Mesendoderm (in vitro differentiated cells): ENCODE measurements around the gene CWC25.
A peak's percentile ranks its signal among the peaks of the same experiment; 100 is the strongest.

Source experiments
- DNase-seq: peaks from one replicate; pipeline ENCODE4 v3.0.0; 2013
- H2AK5ac ChIP-seq: 2 replicates; pipeline ENCODE4 v1.6.1; 2013; ENCODE audit warnings: low read length, inconsistent platforms
- H2BK120ac ChIP-seq: 2 replicates; pipeline ENCODE4 v1.6.1; 2013; ENCODE audit warnings: low read depth, mild to moderate bottlenecking, low read length, moderate library complexity, mixed read lengths
- H2BK15ac ChIP-seq: replicated peaks from 2 replicates; pipeline ENCODE4 v1.6.1; 2013; ENCODE audit warnings: low read depth, mild to moderate bottlenecking, moderate library complexity
- H2BK5ac ChIP-seq: 2 replicates; pipeline ENCODE4 v1.6.1; 2013; ENCODE audit warnings: low read length, inconsistent platforms
- H3K18ac ChIP-seq: 2 replicates; pipeline ENCODE4 v1.6.1; 2013; ENCODE audit warnings: mild to moderate bottlenecking, low read length, mixed read lengths
- H3K23ac ChIP-seq: one replicate; pipeline ENCODE4 v1.6.1; 2013; ENCODE audit warnings: low read length
- H3K27ac ChIP-seq: 2 replicates; pipeline ENCODE4 v1.5.1; 2013; ENCODE audit warnings: low read depth, mild to moderate bottlenecking, inconsistent platforms, low read length, moderate library complexity
- H3K27me3 ChIP-seq: 2 replicates; pipeline ENCODE4 v1.6.1; 2013; ENCODE audit warnings: low read length, control low read depth, mild to moderate bottlenecking, inconsistent platforms; ENCODE audit not compliant: insufficient read depth, poor library complexity
- H3K36me3 ChIP-seq: 2 replicates; pipeline ENCODE4 v1.6.1; 2013; ENCODE audit warnings: low read length, inconsistent platforms; ENCODE audit not compliant: control insufficient read depth, insufficient read depth
- H3K4ac ChIP-seq: one replicate; pipeline ENCODE4 v1.6.1; 2013; ENCODE audit warnings: low read depth, mild to moderate bottlenecking, low read length, moderate library complexity
- H3K4me1 ChIP-seq: 2 replicates; pipeline ENCODE4 v1.6.1; 2013; ENCODE audit warnings: low read depth, low read length, inconsistent platforms; ENCODE audit not compliant: control insufficient read depth
- H3K4me2 ChIP-seq: 2 replicates; pipeline ENCODE4 v1.6.1; 2013; ENCODE audit warnings: low read length
- H3K4me3 ChIP-seq: 2 replicates; pipeline ENCODE4 v1.5.1; 2013; ENCODE audit warnings: mild to moderate bottlenecking, low read length
- H3K56ac ChIP-seq: one replicate; pipeline ENCODE4 v1.6.1; 2013; ENCODE audit warnings: low read length
- H3K79me1 ChIP-seq: 2 replicates; pipeline ENCODE4 v1.6.1; 2013; ENCODE audit warnings: low read length, inconsistent platforms
- H3K79me2 ChIP-seq: 2 replicates; pipeline ENCODE4 v1.6.1; 2013; ENCODE audit warnings: mild to moderate bottlenecking, low read length; ENCODE audit not compliant: control insufficient read depth, insufficient read depth
- H3K9ac ChIP-seq: 2 replicates; pipeline ENCODE4 v1.6.1; 2013; ENCODE audit warnings: low read length, inconsistent platforms
- H4K5ac ChIP-seq: one replicate; pipeline ENCODE4 v1.6.1; 2013; ENCODE audit warnings: low read length
- H4K8ac ChIP-seq: one replicate; pipeline ENCODE4 v1.6.1; 2013; ENCODE audit warnings: low read depth, mild to moderate bottlenecking, control low read depth, low read length, moderate library complexity
- WGBS: extraction: QIAGEN DNeasy Blood & Tissue Kit; methylation state at CpG from one replicate; pipeline ENCODE4 v1.1.7; 2013; ENCODE audit warnings: low lambda C conversion rate, missing lambda C conversion rate; ENCODE audit not compliant: insufficient coverage; ENCODE audit errors: extremely low coverage; 5-methylcytosine and 5-hydroxymethylcytosine counted together

Gene CWC25

DNA sequence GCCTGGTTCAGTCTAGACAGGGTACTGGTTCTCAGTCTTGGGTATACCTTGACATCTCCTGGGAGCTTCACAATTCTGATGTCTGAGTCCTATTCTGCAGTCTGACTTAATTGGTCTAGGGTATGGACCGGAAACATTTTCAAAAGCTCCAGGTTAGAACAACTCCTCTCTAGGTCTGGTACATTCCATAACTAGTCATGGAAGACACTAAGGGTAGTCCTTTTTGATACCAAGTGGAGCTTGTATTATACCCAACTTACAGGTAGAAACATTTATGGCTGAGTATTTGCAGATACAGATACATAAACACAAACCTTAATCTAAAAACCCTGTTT, 23.4 kb upstream of the CWC25 start:
- H3K36me3 ChIP-seq, result peaks cover 27% of the 10 kb centered on the region

DNA sequence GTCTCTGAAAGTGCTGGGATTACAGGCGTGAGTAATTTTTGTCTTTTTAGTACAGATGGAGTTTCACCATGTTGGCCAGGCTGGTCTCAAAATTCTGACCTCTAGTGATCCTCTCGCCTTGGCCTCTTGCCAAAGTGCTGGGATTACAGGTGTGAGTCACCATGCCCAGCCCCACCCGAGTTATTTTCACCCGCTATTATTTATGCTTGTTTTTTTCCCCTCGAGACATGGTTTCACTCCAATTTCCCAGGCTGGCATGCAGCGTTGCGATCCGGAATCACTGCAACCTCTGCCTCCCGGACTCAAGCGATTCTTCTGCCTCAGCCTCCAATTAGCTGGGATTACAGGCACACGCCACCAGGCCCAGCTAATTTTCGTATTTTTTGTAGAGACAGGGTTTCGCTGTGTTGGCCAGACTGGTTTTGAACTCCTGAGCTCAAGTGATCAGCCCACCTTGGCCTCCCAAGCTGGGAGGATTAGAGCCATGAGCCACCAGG, 19.2 kb upstream of the CWC25 start:
- DNase-seq, result peak; percentile 38
- Histone ChIP-seq H3K23ac (no peak overlapping the region), H3K56ac (no peak overlapping the region), H3K4me3 (no peak overlapping the region), H4K8ac (no peak overlapping the region), H3K4me1 (no peaks in the 10 kb centered on the region), H3K79me2 (no peaks in the 10 kb centered on the region), H2AK5ac (no peak overlapping the region), H3K27me3 (no peaks in the 10 kb centered on the region), H2BK5ac (no peak overlapping the region), H3K4ac (no peak overlapping the region), H2BK120ac (no peak overlapping the region), H3K9ac (no peak overlapping the region), H3K4me2 (no peak overlapping the region), H3K36me3 (peaks cover 6% of the 10 kb centered on the region), H3K79me1 (no peaks in the 10 kb centered on the region), H2BK15ac (no peak overlapping the region), H3K27ac (no peak overlapping the region), H3K18ac (no peak overlapping the region), H4K5ac (no peak overlapping the region)
- WGBS, result no CpG with 5 or more reads among the region's 13 CpGs

More for the DNA sequence above, 23.4 kb upstream of the CWC25 start:
- WGBS, result no CpG with 5 or more reads among the region's 1 CpG
- H3K4me2 ChIP-seq, result no peak overlapping the region
- H3K79me1 ChIP-seq, result peaks cover 10% of the 10 kb centered on the region
- peaks cover 34% of the 10 kb centered on the region for H3K79me2 ChIP-seq
- no peak overlapping the region for H4K5ac ChIP-seq
- H3K9ac ChIP-seq, result no peak overlapping the region
- no peak overlapping the region for H2BK5ac ChIP-seq
- peaks cover 4% of the 10 kb centered on the region for H3K4me1 ChIP-seq
- no peak overlapping the region for H3K18ac ChIP-seq
- H2BK120ac ChIP-seq, result no peak overlapping the region
- no peak overlapping the region for H3K4me3 ChIP-seq
- no peak overlapping the region for H2AK5ac ChIP-seq
- no peak overlapping the region for H2BK15ac ChIP-seq
- no peak for DNase-seq
- H3K56ac ChIP-seq, result no peak overlapping the region
- no peaks in the 10 kb centered on the region for H3K27me3 ChIP-seq
- H3K23ac ChIP-seq, result no peak overlapping the region
- H3K27ac ChIP-seq, result no peak overlapping the region
- no peak overlapping the region for H3K4ac ChIP-seq
- H4K8ac ChIP-seq, result no peak overlapping the region

- no CpG with 5 or more reads among the region's 17 CpGs for WGBS
- H4K5ac ChIP-seq, result peak overlapping the region; percentile 54
- H3K36me3 ChIP-seq, result no peaks in the 10 kb centered on the region
Measured at GRCh38 chr17:38825762-38826247, 684 bp upstream of the CWC25 start.

DNA sequence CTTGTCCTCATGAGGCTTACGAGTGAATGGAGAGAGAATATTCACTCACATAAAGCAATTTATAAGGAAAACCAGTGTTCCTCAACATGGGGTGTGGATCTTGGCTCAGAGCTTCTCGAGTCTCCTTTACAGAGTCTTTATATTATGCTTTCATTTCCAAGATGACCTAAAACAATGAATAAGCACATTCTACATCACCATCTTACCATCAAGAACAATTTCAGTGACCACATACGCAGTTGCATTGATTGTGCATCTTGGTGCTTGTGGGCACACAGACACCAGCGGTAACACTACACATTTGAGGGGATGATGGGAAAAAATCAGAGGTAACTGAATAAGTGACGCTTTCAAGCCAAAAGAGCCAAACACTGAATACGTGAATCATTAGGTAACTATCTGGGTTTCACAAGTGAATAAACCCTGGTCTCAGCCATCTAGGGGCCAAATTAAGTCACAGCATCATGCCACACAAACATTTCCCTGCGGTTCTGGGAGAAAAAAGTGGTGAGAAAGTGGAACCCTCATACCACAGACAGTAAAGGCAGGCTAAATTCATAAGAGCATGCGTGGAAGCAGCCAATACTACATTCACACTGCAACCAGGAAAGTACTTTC, 9.4 kb downstream of the CWC25 start:
- H4K8ac ChIP-seq, result no peak overlapping the region
- no peak overlapping the region for H3K18ac ChIP-seq
- H3K9ac ChIP-seq, result no peak overlapping the region
- no peak overlapping the region for H2AK5ac ChIP-seq
- H3K27ac ChIP-seq, result no peak overlapping the region
- DNase-seq, result peak; percentile 32
- no peak overlapping the region for H2BK5ac ChIP-seq
- H3K23ac ChIP-seq, result no peak overlapping the region
- H3K4me2 ChIP-seq, result no peak overlapping the region
- H3K79me2 ChIP-seq, result no peaks in the 10 kb centered on the region
- no peak overlapping the region for H4K5ac ChIP-seq
- no peaks in the 10 kb centered on the region for H3K79me1 ChIP-seq
- peaks cover 1% of the 10 kb centered on the region for H3K36me3 ChIP-seq
- no peak overlapping the region for H3K4ac ChIP-seq
- no peaks in the 10 kb centered on the region for H3K4me1 ChIP-seq
- no peak overlapping the region for H3K56ac ChIP-seq
- WGBS, result no CpG with 5 or more reads among the region's 8 CpGs
- H2BK120ac ChIP-seq, result no peak overlapping the region
- no peak overlapping the region for H2BK15ac ChIP-seq
- H3K4me3 ChIP-seq, result no peak overlapping the region
- no peaks in the 10 kb centered on the region for H3K27me3 ChIP-seq

More at GRCh38 chr17:38825762-38826247, 684 bp upstream of the CWC25 start:
- H3K79me2 ChIP-seq, result peaks cover 17% of the 10 kb centered on the region
- no peak overlapping the region for H2BK15ac ChIP-seq
- no peak overlapping the region for H2AK5ac ChIP-seq
- H3K23ac ChIP-seq, result no peak overlapping the region
- H4K8ac ChIP-seq, result peak overlapping the region; percentile 78
- H2BK120ac ChIP-seq, result peak overlapping the region; percentile 1
- DNase-seq, result no peak
- H3K18ac ChIP-seq, result peak overlapping the region; percentile 42
- H3K4me2 ChIP-seq, result peak overlapping the region; percentile 97
- H3K79me1 ChIP-seq, result peaks cover 13% of the 10 kb centered on the region
- H2BK5ac ChIP-seq, result peak overlapping the region; percentile 97
- H3K27ac ChIP-seq, result peak overlapping the region; percentile 71
- no peaks in the 10 kb centered on the region for H3K4me1 ChIP-seq
- H3K27me3 ChIP-seq, result no peaks in the 10 kb centered on the region
- peak overlapping the region; percentile 100 for H3K9ac ChIP-seq
- H3K4me3 ChIP-seq, result no peak overlapping the region
- H3K56ac ChIP-seq, result peak overlapping the region; percentile 100
- H3K4ac ChIP-seq, result peak overlapping the region; percentile 74

DNA sequence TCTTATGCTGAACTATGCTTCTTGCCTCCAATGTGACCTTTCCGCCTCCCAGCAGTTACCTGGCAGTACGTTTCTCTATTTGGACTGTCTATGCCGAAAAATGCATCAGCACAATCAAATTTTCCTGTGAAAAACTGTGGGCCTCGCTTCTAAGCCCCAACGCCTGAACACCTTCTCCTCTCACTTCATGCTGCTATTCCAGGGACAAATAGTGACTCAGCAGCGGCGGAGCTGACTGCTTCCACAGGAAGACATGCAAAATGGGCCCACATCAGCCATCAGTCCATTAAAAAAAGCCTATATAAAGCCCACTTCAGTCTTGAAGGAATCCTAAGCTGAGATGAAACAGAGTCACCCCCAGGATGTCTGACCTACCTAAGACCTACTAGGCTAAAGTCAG, 15.3 kb downstream of the CWC25 start:
- H2BK120ac ChIP-seq, result no peak overlapping the region
- no peak overlapping the region for H3K4me2 ChIP-seq
- no peak overlapping the region for H3K18ac ChIP-seq
- no peak overlapping the region for H4K5ac ChIP-seq
- no peak overlapping the region for H4K8ac ChIP-seq
- H3K4me1 ChIP-seq, result no peaks in the 10 kb centered on the region
- H3K79me1 ChIP-seq, result no peaks in the 10 kb centered on the region
- H2BK15ac ChIP-seq, result no peak overlapping the region
- H3K36me3 ChIP-seq, result peaks cover 9% of the 10 kb centered on the region
- H3K4ac ChIP-seq, result no peak overlapping the region
- H3K56ac ChIP-seq, result no peak overlapping the region
- no peak overlapping the region for H3K23ac ChIP-seq
- no peak overlapping the region for H3K4me3 ChIP-seq
- H2BK5ac ChIP-seq, result no peak overlapping the region
- no peak for DNase-seq
- WGBS, result no CpG with 5 or more reads among the region's 7 CpGs
- no peaks in the 10 kb centered on the region for H3K79me2 ChIP-seq
- no peak overlapping the region for H3K27ac ChIP-seq
- H3K9ac ChIP-seq, result no peak overlapping the region
- H3K27me3 ChIP-seq, result no peaks in the 10 kb centered on the region
- H2AK5ac ChIP-seq, result no peak overlapping the region
